GM18858 (cell line): ENCODE results near the gene PALLD.

Experiments used
- ATAC-seq: cut with Tn5 transposase; IDR thresholded peaks from one replicate; pipeline ENCODE4 v1.9.1; 2021; ENCODE audit not compliant: unreplicated experiment

Gene PALLD

GRCh38 chr4:168751263-168752225 lies 254.7 kb downstream of the PALLD start:
- no peak for ATAC-seq

GRCh38 chr4:168755598-168756477 lies 259.0 kb downstream of the PALLD start:
- no peak for ATAC-seq

- no peak for ATAC-seq
These were observed 260.6 kb downstream of the PALLD start for GRCh38 chr4:168757500-168757899.

GRCh38 chr4:168758351-168758876 lies 261.6 kb downstream of the PALLD start:
- no peak for ATAC-seq

GRCh38 chr4:168759321-168759720 lies 262.5 kb downstream of the PALLD start:
- ATAC-seq = no peak

- ATAC-seq = no peak
These were observed 263.2 kb downstream of the PALLD start for GRCh38 chr4:168759959-168760527.

- ATAC-seq = no peak
These were observed 264.2 kb downstream of the PALLD start for GRCh38 chr4:168761066-168761465.

GRCh38 chr4:168765322-168765721 lies 268.5 kb downstream of the PALLD start:
- no peak for ATAC-seq

GRCh38 chr4:168765726-168766125 lies 268.9 kb downstream of the PALLD start:
- no peak for ATAC-seq

GRCh38 chr4:168766604-168767316 lies 269.9 kb downstream of the PALLD start:
- ATAC-seq = no peak

- no peak for ATAC-seq
These were observed 272.6 kb downstream of the PALLD start for GRCh38 chr4:168769416-168769815.

GRCh38 chr4:168769837-168770236 lies 273.0 kb downstream of the PALLD start:
- no peak for ATAC-seq

- no peak for ATAC-seq
These were observed 274.4 kb downstream of the PALLD start for GRCh38 chr4:168771251-168771650.

GRCh38 chr4:168773388-168774195 lies 276.7 kb downstream of the PALLD start:
- no peak for ATAC-seq

GRCh38 chr4:168776382-168776781 lies 279.5 kb downstream of the PALLD start:
- ATAC-seq = no peak

- no peak for ATAC-seq
These were observed 280.6 kb downstream of the PALLD start for GRCh38 chr4:168777277-168777965.

GRCh38 chr4:168781341-168781740 lies 284.5 kb downstream of the PALLD start:
- ATAC-seq = no peak

GRCh38 chr4:168781926-168782325 lies 285.1 kb downstream of the PALLD start:
- no peak for ATAC-seq

GRCh38 chr4:168782439-168782838 lies 285.6 kb downstream of the PALLD start:
- ATAC-seq = no peak
